GM08714 (cell line): ENCODE measurements around the gene PSAP.
"Not testable (repeated sequence)": the region's sequence is repeated elsewhere in the genome, so short reads cannot be mapped to it uniquely, and the experiment has no call there.

Experiments used
- H3K4me3 ChIP-seq: fragments of 200-500 bp; sonication (Bioruptor generic); 2 replicates; pipeline ENCODE4 v1.5.1; 2014; ENCODE audit warnings: mild to moderate bottlenecking, low read length, inconsistent platforms
- ZNF274 ChIP-seq: IDR thresholded peaks from 2 replicates; pipeline ENCODE4 v1.6.1; 2012; ENCODE audit warnings: mild to moderate bottlenecking, low read depth, low read length

The PSAP gene

GRCh38 chr10:71880425-71881306 lies 29.6 kb upstream of the PSAP start:
- TF ChIP-seq ZNF274: no peak
- no peak overlapping the region for H3K4me3 ChIP-seq

GRCh38 chr10:71878327-71879034 lies 27.4 kb upstream of the PSAP start:
- no peak for TF ChIP-seq ZNF274
- H3K4me3 ChIP-seq: no peak overlapping the region

GRCh38 chr10:71877821-71878220 lies 26.8 kb upstream of the PSAP start:
- H3K4me3 ChIP-seq: no peak overlapping the region
- no peak for TF ChIP-seq ZNF274

GRCh38 chr10:71874680-71875354 lies 23.8 kb upstream of the PSAP start:
- H3K4me3 ChIP-seq: not testable (repeated sequence)

GRCh38 chr10:71873582-71874211 lies 22.6 kb upstream of the PSAP start:
- TF ChIP-seq ZNF274: no peak
- H3K4me3 ChIP-seq: no peak overlapping the region

- H3K4me3 ChIP-seq: not testable (repeated sequence)
Observed at GRCh38 chr10:71869601-71870000, 18.6 kb upstream of the PSAP start.

- no peak overlapping the region for H3K4me3 ChIP-seq
- no peak for TF ChIP-seq ZNF274
Observed at GRCh38 chr10:71868192-71868697, 17.2 kb upstream of the PSAP start.

GRCh38 chr10:71865561-71866041 lies 14.6 kb upstream of the PSAP start:
- H3K4me3 ChIP-seq: no peak overlapping the region
- no peak for TF ChIP-seq ZNF274

GRCh38 chr10:71864911-71865361 lies 13.9 kb upstream of the PSAP start:
- H3K4me3 ChIP-seq: no peak overlapping the region
- no peak for TF ChIP-seq ZNF274

- no peak overlapping the region for H3K4me3 ChIP-seq
- no peak for TF ChIP-seq ZNF274
Observed at GRCh38 chr10:71863203-71863602, 12.2 kb upstream of the PSAP start.

GRCh38 chr10:71860243-71861029 lies 9.4 kb upstream of the PSAP start:
- no peak for TF ChIP-seq ZNF274
- no peak overlapping the region for H3K4me3 ChIP-seq

GRCh38 chr10:71857934-71858890 lies 7.2 kb upstream of the PSAP start:
- no peak overlapping the region for H3K4me3 ChIP-seq
- no peak for TF ChIP-seq ZNF274
